Measurements from ENCODE around the gene CDK2. TPM values are rescaled to one million over a fixed set of nuclear protein-coding genes. Genes with fewer than 3 reads are reported as not detected.

Gene CDK2
- total and polyA plus RNA-seq, 9 of the 15 experiments (the other 6 are each of a cell fraction or from before 2014, with no cell fraction given) = 17.4 to 213 (median 109) TPM

DNA sequence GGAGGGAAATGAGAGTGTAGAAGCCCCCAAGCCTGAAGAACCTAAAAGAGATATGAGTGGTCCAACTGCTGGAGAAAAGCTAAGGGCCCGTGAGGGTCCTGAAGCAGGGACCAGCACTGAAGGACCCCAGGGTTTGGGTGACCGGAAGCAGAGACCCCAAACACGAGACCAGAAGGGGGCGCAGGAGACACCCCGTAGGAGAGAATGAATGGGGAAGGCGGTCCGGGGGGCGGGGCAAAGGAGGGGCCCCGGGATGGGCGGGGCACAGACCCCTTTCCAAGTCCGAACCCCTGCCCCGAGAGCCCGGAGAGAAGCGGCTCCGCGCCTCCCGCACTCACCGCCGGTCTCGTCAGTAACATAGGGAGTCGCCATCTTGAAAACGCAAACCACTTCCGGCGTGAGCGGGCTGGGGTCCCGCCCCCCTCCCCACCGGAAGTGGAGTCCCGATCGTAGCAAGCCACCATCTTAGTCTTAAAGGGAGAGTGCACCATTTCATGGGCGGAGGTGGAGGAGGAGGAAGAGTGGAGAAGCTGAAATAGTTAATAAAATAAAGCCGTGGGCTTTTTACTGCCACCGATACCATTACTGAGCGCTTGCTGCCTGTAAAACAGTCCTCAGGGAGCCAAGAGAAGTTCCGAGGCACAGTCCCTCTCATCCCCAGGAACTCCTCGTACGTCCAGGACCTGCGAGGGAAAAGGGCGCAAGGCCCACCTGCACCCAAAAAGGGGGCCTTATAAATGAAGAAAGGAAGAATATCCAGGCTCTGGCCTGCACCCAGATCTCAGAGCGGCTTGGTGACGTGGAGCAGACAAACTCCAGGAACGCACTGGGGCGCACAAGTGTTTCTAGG, 39.7 kb upstream of the CDK2 start (continued):
- TF ChIP-seq, protein P1, sequence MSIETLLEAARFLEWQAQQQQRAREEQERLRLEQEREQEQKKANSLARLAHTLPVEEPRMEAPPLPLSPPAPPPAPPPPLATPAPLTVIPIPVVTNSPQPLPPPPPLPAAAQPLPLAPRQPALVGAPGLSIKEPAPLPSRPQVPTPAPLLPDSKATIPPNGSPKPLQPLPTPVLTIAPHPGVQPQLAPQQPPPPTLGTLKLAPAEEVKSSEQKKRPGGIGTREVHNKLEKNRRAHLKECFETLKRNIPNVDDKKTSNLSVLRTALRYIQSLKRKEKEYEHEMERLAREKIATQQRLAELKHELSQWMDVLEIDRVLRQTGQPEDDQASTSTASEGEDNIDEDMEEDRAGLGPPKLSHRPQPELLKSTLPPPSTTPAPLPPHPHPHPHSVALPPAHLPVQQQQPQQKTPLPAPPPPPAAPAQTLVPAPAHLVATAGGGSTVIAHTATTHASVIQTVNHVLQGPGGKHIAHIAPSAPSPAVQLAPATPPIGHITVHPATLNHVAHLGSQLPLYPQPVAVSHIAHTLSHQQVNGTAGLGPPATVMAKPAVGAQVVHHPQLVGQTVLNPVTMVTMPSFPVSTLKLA (conservative IDR thresholded peaks at IDR 0.05) = peak; percentile 71 to 84
- TF ChIP-seq KLF16 (IDR thresholded peaks at IDR 0.05) (0 out of 2 replicates have a peak, but pooled peaks have one; percentile 22), ELF4 (CRISPR knock-in tag; IDR thresholded peaks at IDR 0.05) (no peak), CTBP1 (IDR thresholded peaks at IDR 0.05; ENCODE audit: borderline replicate concordance) (0 out of 2 replicates have a peak, but pooled peaks have one; percentile 9), ZNF175 (CRISPR knock-in tag; IDR thresholded peaks at IDR 0.05; ENCODE audit: low read depth) (no peak; the same call in 1 of the 2 replicates), PCBP2 (IDR thresholded peaks at IDR 0.05; ENCODE audit: low read depth, low read length, poor library complexity, severe bottlenecking) (no peak), ZKSCAN3 (CRISPR knock-in tag; IDR thresholded peaks at IDR 0.05) (no peak), JUN (IDR thresholded peaks at IDR 0.05; ENCODE audit: borderline replicate concordance, low read depth, low read length) (no peak), JUN (CRISPR knock-in tag; IDR thresholded peaks at IDR 0.05; ENCODE audit: borderline replicate concordance) (no peak), MAFG (tag; conservative IDR thresholded peaks at IDR 0.05) (no peak), EGR1 (conservative IDR thresholded peaks at IDR 0.05) (peak; percentile 56), HMG20B (CRISPR knock-in tag; IDR thresholded peaks at IDR 0.05) (no peak), SMARCC2 (IDR thresholded peaks at IDR 0.05; ENCODE audit: low read depth) (no peak), HDAC6 (IDR thresholded peaks at IDR 0.05; ENCODE audit: low read depth, low read length) (no peak)
- TF ChIP-seq, protein P2, sequence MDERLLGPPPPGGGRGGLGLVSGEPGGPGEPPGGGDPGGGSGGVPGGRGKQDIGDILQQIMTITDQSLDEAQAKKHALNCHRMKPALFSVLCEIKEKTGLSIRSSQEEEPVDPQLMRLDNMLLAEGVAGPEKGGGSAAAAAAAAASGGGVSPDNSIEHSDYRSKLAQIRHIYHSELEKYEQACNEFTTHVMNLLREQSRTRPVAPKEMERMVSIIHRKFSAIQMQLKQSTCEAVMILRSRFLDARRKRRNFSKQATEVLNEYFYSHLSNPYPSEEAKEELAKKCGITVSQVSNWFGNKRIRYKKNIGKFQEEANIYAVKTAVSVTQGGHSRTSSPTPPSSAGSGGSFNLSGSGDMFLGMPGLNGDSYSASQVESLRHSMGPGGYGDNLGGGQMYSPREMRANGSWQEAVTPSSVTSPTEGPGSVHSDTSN (CRISPR knock-in tag; IDR thresholded peaks at IDR 0.05; ENCODE audit: low read depth) = no peak
- TF ChIP-seq, protein P2 (tag; conservative IDR thresholded peaks at IDR 0.05; ENCODE audit: low read depth) = no peak
